Fibroblast of lung (primary cell): ENCODE results near the gene RABGAP1L. TPM values are rescaled to one million over a fixed set of nuclear protein-coding genes. Genes with fewer than 3 reads are reported as not detected.
"Not testable (repeated sequence)": the region's sequence is repeated elsewhere in the genome, so short reads cannot be mapped to it uniquely, and the experiment has no call there.

Experiments
- DNase-seq, 2 donors: peaks; one replicate each; pipeline versions ENCODE4 v3.0.0 to v3.0.0-alpha.2; 2010; ENCODE audit warnings: low read depth in 2 of 2
- H2AFZ ChIP-seq: 2 replicates; pipeline ENCODE4 v1.5.1; 2012; ENCODE audit warnings: low read length, control low read depth, inconsistent platforms
- H3K27ac ChIP-seq: 2 replicates; pipeline ENCODE4 v1.5.1; 2011; ENCODE audit warnings: low read length, control low read depth; ENCODE audit not compliant: insufficient read depth
- H3K27me3 ChIP-seq: 2 replicates; pipeline ENCODE4 v1.5.1; 2011; ENCODE audit warnings: mild to moderate bottlenecking, low read length; ENCODE audit not compliant: control insufficient read depth, insufficient read depth
- H3K36me3 ChIP-seq: 2 replicates; pipeline ENCODE4 v1.5.1; 2011; ENCODE audit warnings: low read length; ENCODE audit not compliant: control insufficient read depth, insufficient read depth
- H3K4me1 ChIP-seq: 2 replicates; pipeline ENCODE4 v1.5.1; 2011; ENCODE audit warnings: low read length; ENCODE audit not compliant: control insufficient read depth, insufficient read depth; ENCODE audit errors: extremely low read depth
- H3K4me2 ChIP-seq: 2 replicates; pipeline ENCODE4 v1.5.1; 2011; ENCODE audit warnings: low read length, control low read depth; ENCODE audit not compliant: insufficient read depth; ENCODE audit errors: extremely low read depth
- H3K4me3 ChIP-seq, 4 experiments: fragments of 200-600 bp in 1 of 4; sonication (generic) in 1 of 4; replicated peaks in 1 of 4; 2 replicates each; pipeline ENCODE4 v1.5.1; 2011 to 2016; ENCODE audit warnings: low read length in 4 of 4, low read depth in 3 of 4, mild to moderate bottlenecking in 3 of 4, control low read depth in 2 of 4, inconsistent platforms in 1 of 4, mixed read lengths in 1 of 4; ENCODE audit not compliant: insufficient read depth in 1 of 4; ENCODE audit errors: control extremely low read depth in 1 of 4
- H3K79me2 ChIP-seq: 2 replicates; pipeline ENCODE4 v1.5.1; 2012; ENCODE audit warnings: mild to moderate bottlenecking, low read length, inconsistent platforms; ENCODE audit not compliant: control insufficient read depth, insufficient read depth
- H3K9ac ChIP-seq: 2 replicates; pipeline ENCODE4 v1.5.1; 2011; ENCODE audit warnings: mild to moderate bottlenecking, low read length, control low read depth; ENCODE audit not compliant: insufficient read depth
- H3K9me3 ChIP-seq: 2 replicates; pipeline ENCODE4 v1.5.1; 2012; ENCODE audit warnings: low read depth, low read length; ENCODE audit not compliant: control insufficient read depth, insufficient read depth
- H4K20me1 ChIP-seq: 2 replicates; pipeline ENCODE4 v1.5.1; 2011; ENCODE audit warnings: low read length; ENCODE audit not compliant: control insufficient read depth, insufficient read depth; ENCODE audit errors: extremely low read depth
- CTCF ChIP-seq, 2 donors: IDR thresholded peaks in 1 of 2; conservative IDR thresholded peaks in 1 of 2; 1 replicate in 1 of 2; 2 replicates in 1 of 2; pipeline ENCODE4 v1.5.1; 2011 to 2012; ENCODE audit warnings: low read length in 2 of 2, control low read depth in 1 of 2, inconsistent platforms in 1 of 2, low read depth in 1 of 2, mild to moderate bottlenecking in 1 of 2
- EZH2 ChIP-seq: IDR thresholded peaks from 2 replicates; pipeline ENCODE4 v1.5.1; 2012; ENCODE audit warnings: low read length, control low read depth, mild to moderate bottlenecking; ENCODE audit errors: missing control alignments
- polyA plus RNA-seq, 2 donors: library from polyadenylated mRNA; depleted of rRNA in 1 of 2; stranded (reverse) in 1 of 2; unstranded in 1 of 2; fragments of >200 nt; gene quantifications; 2 replicates each; pipeline ENCODE4 v1.2.1, GENCODE V29; 2011 to 2012; ENCODE audit warnings: missing spikeins in 1 of 2
- total RNA-seq: library from RNA; depleted of rRNA; stranded (reverse); fragments of >200 nt; gene quantifications from 2 replicates; pipeline ENCODE4 v1.2.1, GENCODE V29; 2014

The RABGAP1L gene
- total and polyA plus RNA-seq, 2 donors (not counting 1 experiment from before 2014, with no cell fraction given), result 33.8 to 36.5 TPM

- no peaks in the 10 kb centered on the region for H3K4me1 ChIP-seq
- H3K9me3 ChIP-seq, result no peaks in the 10 kb centered on the region
- no peaks in the 10 kb centered on the region for H3K27me3 ChIP-seq
- no peaks in the 10 kb centered on the region for H3K79me2 ChIP-seq
- no peaks in the 10 kb centered on the region for H4K20me1 ChIP-seq
- no peak overlapping the region for H3K27ac ChIP-seq
- H3K9ac ChIP-seq, result no peak overlapping the region
- no peak overlapping the region for H2AFZ ChIP-seq
- H3K4me2 ChIP-seq, result no peak overlapping the region
- no peak for TF ChIP-seq EZH2
- TF ChIP-seq CTCF (conservative IDR thresholded peaks at IDR 0.05 in 1 of 2, IDR thresholded peaks at IDR 0.05 in 1 of 2; ENCODE audit: low read depth in 1 of 2, low read length in 2 of 2), result no peak
- H3K4me3 ChIP-seq, result no peak overlapping the region
- H3K36me3 ChIP-seq, result no peaks in the 10 kb centered on the region
- DNase-seq, result no peak
Observed at GRCh38 chr1:174315239-174315638, 155.9 kb downstream of the RABGAP1L start.

- not testable (repeated sequence) for H3K4me1 ChIP-seq, H3K27ac ChIP-seq, H2AFZ ChIP-seq, H3K4me3 ChIP-seq, H4K20me1 ChIP-seq, H3K4me2 ChIP-seq, DNase-seq, H3K9me3 ChIP-seq, H3K27me3 ChIP-seq, H3K36me3 ChIP-seq, H3K9ac ChIP-seq, H3K79me2 ChIP-seq
Observed at GRCh38 chr1:174320897-174321296, 161.6 kb downstream of the RABGAP1L start.

- no peaks in the 10 kb centered on the region for H3K36me3 ChIP-seq
- no peak overlapping the region for H3K27ac ChIP-seq
- H3K27me3 ChIP-seq, result no peaks in the 10 kb centered on the region
- no peak overlapping the region for H3K4me2 ChIP-seq
- no peaks in the 10 kb centered on the region for H3K79me2 ChIP-seq
- H2AFZ ChIP-seq, result no peak overlapping the region
- no peak overlapping the region for H3K4me3 ChIP-seq
- H3K4me1 ChIP-seq, result no peaks in the 10 kb centered on the region
- H3K9me3 ChIP-seq, result no peaks in the 10 kb centered on the region
- no peak overlapping the region for H3K9ac ChIP-seq
- DNase-seq, result no peak
- TF ChIP-seq CTCF (conservative IDR thresholded peaks at IDR 0.05 in 1 of 2, IDR thresholded peaks at IDR 0.05 in 1 of 2; ENCODE audit: low read depth in 1 of 2, low read length in 2 of 2), result no peak
- no peak for TF ChIP-seq EZH2
- no peaks in the 10 kb centered on the region for H4K20me1 ChIP-seq
Observed at GRCh38 chr1:174322202-174322862, 163.0 kb downstream of the RABGAP1L start.
